Inflammatory macrophage treated with lipopolysaccharide for 4 hours (primary cell): ENCODE data around the gene KIF25.

ENCODE experiments used
- DNase-seq: peaks from one replicate; pipeline ENCODE4 v3.0.0-alpha.2; 2020

The KIF25 gene

GRCh38 chr6:168020242-168020641 lies 22.8 kb downstream of the KIF25 start:
- no peak for DNase-seq

GRCh38 chr6:168021581-168021980 lies 24.1 kb downstream of the KIF25 start:
- DNase-seq = no peak

GRCh38 chr6:168022488-168023321 lies 25.2 kb downstream of the KIF25 start:
- DNase-seq = no peak

- DNase-seq = no peak
Measured at GRCh38 chr6:168024951-168025510, 27.6 kb downstream of the KIF25 start.

- no peak for DNase-seq
Measured at GRCh38 chr6:168025831-168026710, 28.6 kb downstream of the KIF25 start.

- no peak for DNase-seq
Measured at GRCh38 chr6:168026925-168027324, 29.5 kb downstream of the KIF25 start.

- no peak for DNase-seq
Measured at GRCh38 chr6:168027521-168027920, 30.1 kb downstream of the KIF25 start.

GRCh38 chr6:168028181-168028580 lies 30.7 kb downstream of the KIF25 start:
- DNase-seq = no peak

GRCh38 chr6:168029459-168030217 lies 32.2 kb downstream of the KIF25 start:
- DNase-seq = no peak

- no peak for DNase-seq
Measured at GRCh38 chr6:168030218-168030746, 32.8 kb downstream of the KIF25 start.

GRCh38 chr6:168030908-168031307 lies 33.4 kb downstream of the KIF25 start:
- no peak for DNase-seq

- no peak for DNase-seq
Measured at GRCh38 chr6:168031411-168031971, 34.0 kb downstream of the KIF25 start.

GRCh38 chr6:168032005-168032760 lies 34.7 kb downstream of the KIF25 start:
- no peak for DNase-seq

GRCh38 chr6:168033791-168034190 lies 36.3 kb downstream of the KIF25 start:
- no peak for DNase-seq

GRCh38 chr6:168034537-168034936 lies 37.1 kb downstream of the KIF25 start:
- DNase-seq = no peak

- DNase-seq = no peak
Measured at GRCh38 chr6:168035098-168035660, 37.7 kb downstream of the KIF25 start.

GRCh38 chr6:168035661-168036545 lies 38.4 kb downstream of the KIF25 start:
- no peak for DNase-seq

- DNase-seq = no peak
Measured at GRCh38 chr6:168037242-168037641, 39.8 kb downstream of the KIF25 start.

- DNase-seq = no peak
Measured at GRCh38 chr6:168037856-168038255, 40.4 kb downstream of the KIF25 start.

GRCh38 chr6:168038576-168039140 lies 41.2 kb downstream of the KIF25 start:
- no peak for DNase-seq
